Lung (tissue), 12 donors: ENCODE results near the gene PCYT2. TPM values are rescaled to one million over a fixed set of nuclear protein-coding genes. Genes with fewer than 3 reads are reported as not detected.

Source experiments
- ATAC-seq: fragments of 200-7000 bp; cut with Tn5 transposase; one replicate; pipeline ENCODE4 v1.9.1; 2020; ENCODE audit warnings: moderate number of reproducible peaks; ENCODE audit not compliant: insufficient read depth, low FRiP score
- DNase-seq, 3 donors: peaks; one replicate each; pipeline ENCODE4 v3.0.0-alpha.2; 2013 to 2017
- H3K27ac ChIP-seq, 2 donors: one replicate each; pipeline ENCODE4 v1.5.1; 2013; ENCODE audit warnings: mild to moderate bottlenecking in 2 of 2, moderate library complexity in 2 of 2, control low read depth in 1 of 2, inconsistent platforms in 1 of 2, low read depth in 1 of 2, low read length in 1 of 2
- H3K27me3 ChIP-seq, 3 donors: one replicate each; pipeline ENCODE4 v1.5.1; 2013; ENCODE audit warnings: low read length in 2 of 3; ENCODE audit not compliant: control insufficient read depth in 3 of 3, insufficient read depth in 3 of 3
- H3K36me3 ChIP-seq, 4 donors: one replicate each; pipeline ENCODE4 v1.5.1; 2013; ENCODE audit warnings: low read length in 4 of 4, mild to moderate bottlenecking in 1 of 4, moderate library complexity in 1 of 4; ENCODE audit not compliant: control insufficient read depth in 4 of 4, insufficient read depth in 4 of 4
- H3K4me1 ChIP-seq, 5 donors: one replicate each; pipeline ENCODE4 v1.5.1; 2013; ENCODE audit warnings: low read length in 5 of 5, mild to moderate bottlenecking in 2 of 5, moderate library complexity in 1 of 5; ENCODE audit not compliant: control insufficient read depth in 5 of 5, insufficient read depth in 5 of 5
- H3K4me3 ChIP-seq: one replicate; pipeline ENCODE4 v1.5.1; 2013; ENCODE audit warnings: mild to moderate bottlenecking, control low read depth, moderate library complexity
- H3K9ac ChIP-seq, 2 donors: one replicate each; pipeline ENCODE4 v1.5.1; 2013; ENCODE audit warnings: low read length in 2 of 2, control low read depth in 1 of 2; ENCODE audit not compliant: insufficient read depth in 1 of 2
- H3K9me3 ChIP-seq, 4 donors: one replicate each; pipeline ENCODE4 v1.5.1; 2013; ENCODE audit warnings: low read length in 3 of 4, mild to moderate bottlenecking in 1 of 4, moderate library complexity in 1 of 4; ENCODE audit not compliant: control insufficient read depth in 4 of 4, insufficient read depth in 3 of 4
- CTCF ChIP-seq: IDR thresholded peaks from 2 replicates; pipeline ENCODE4 v1.5.1; 2012; ENCODE audit warnings: mild to moderate bottlenecking; ENCODE audit errors: control extremely low read depth, extremely low read depth
- WGBS, 2 donors: extraction: QIAGEN DNeasy Blood & Tissue Kit; methylation state at CpG; one replicate each; pipeline ENCODE4 v1.1.7; 2013; 5-methylcytosine and 5-hydroxymethylcytosine counted together
- polyA plus RNA-seq, 2 donors: library from polyadenylated mRNA; stranded (reverse); fragments of 200-250 nt; gene quantifications; one replicate each; pipeline ENCODE4 v1.2.1, GENCODE V29; 2013
- total RNA-seq, 2 donors: library from RNA; depleted of rRNA in 1 of 2; stranded (reverse); fragments of >200 nt in 1 of 2; gene quantifications; one replicate each; pipeline ENCODE4 v1.2.1, GENCODE V29; 2014 to 2021
- donor health status: control.
- donor health status: control.
- donor health status: Bipolar disorder and iron deficiency.
- donor health status: healthy.
- donor health status: DM: yes; HTN: yes; CAD: no.

The PCYT2 gene
- total and polyA plus RNA-seq, 4 donors, result 23.0 to 91.6 (median 67.5) TPM

GRCh38 chr17:81930142-81931125 is 19.2 kb upstream of the PCYT2 start:
- Histone ChIP-seq H3K9me3 (no peaks in the 10 kb centered on the region), H3K4me1 (peaks cover 0 to 34% (median 8%) of the 10 kb centered on the region in 5 donors), H3K27me3 (no peaks in the 10 kb centered on the region), H3K36me3 (no peaks in the 10 kb centered on the region), H3K27ac (no peak overlapping the region), H3K9ac (no peak overlapping the region), H3K4me3 (no peak overlapping the region)
- DNase-seq, result no peak
- WGBS, 2 donors, result 67 to 69% methylated on average over 20 of the region's 20 CpGs
- TF ChIP-seq CTCF, result no peak
- no peak for ATAC-seq

GRCh38 chr17:81929253-81930141 is 18.3 kb upstream of the PCYT2 start:
- Histone ChIP-seq H3K27me3 (no peaks in the 10 kb centered on the region), H3K4me3 (no peak overlapping the region), H3K27ac (no peak overlapping the region), H3K9me3 (no peaks in the 10 kb centered on the region), H3K4me1 (peaks cover 0 to 34% (median 15%) of the 10 kb centered on the region in 5 donors), H3K36me3 (no peaks in the 10 kb centered on the region), H3K9ac (no peak overlapping the region)
- no peak for ATAC-seq
- no peak for DNase-seq
- TF ChIP-seq CTCF, result no peak
- 92 to 96% methylated on average over 31 of the region's 31 CpGs for WGBS, 2 donors

- H3K9me3 ChIP-seq, result no peaks in the 10 kb centered on the region
- ATAC-seq, result no peak
- H3K9ac ChIP-seq, result no peak overlapping the region
- DNase-seq, result peak in 1 of 3 donors; percentile 15
- H3K4me3 ChIP-seq, result peak overlapping the region; percentile 41
- H3K36me3 ChIP-seq, result no peaks in the 10 kb centered on the region
- WGBS, 2 donors, result 26 to 27% methylated on average over 35 to 44 of the region's 44 CpGs
- TF ChIP-seq CTCF, result no peak
- peaks cover 3 to 40% (median 19%) of the 10 kb centered on the region in 5 donors for H3K4me1 ChIP-seq
- H3K27me3 ChIP-seq, result no peaks in the 10 kb centered on the region
- H3K27ac ChIP-seq, result no peak overlapping the region
These were observed 17.5 kb upstream of the PCYT2 start for GRCh38 chr17:81928544-81929252.
